Anterior cingulate cortex (tissue), 58 donors: ENCODE results near the gene SLC19A2.
"Not testable (repeated sequence)": the region's sequence is repeated elsewhere in the genome, so short reads cannot be mapped to it uniquely, and the experiment has no call there.

Experiments used
- DNase-seq, 58 donors: peaks; one replicate each; lab custom pipeline; 2025; lab: John Stamatoyannopoulos, UW

The SLC19A2 gene

GRCh38 chr1:169485431-169486280 is at the start of gene SLC19A2:
Gene SLC19A2, minus strand, starts transcription at chr1:169485944. Its CDS starts 178 bp downstream, at chr1:169485766.
- peak; percentile 90 to 100 (median 99) for DNase-seq

- no peak for DNase-seq
Measured at GRCh38 chr1:169534653-169535052, 48.9 kb upstream of the SLC19A2 start.

- DNase-seq, result not testable (repeated sequence)
Measured at GRCh38 chr1:169533528-169534190, 47.9 kb upstream of the SLC19A2 start.

- no peak for DNase-seq
Measured at GRCh38 chr1:169530448-169530847, 44.7 kb upstream of the SLC19A2 start.

- DNase-seq, result no peak
Measured at GRCh38 chr1:169529068-169529642, 43.4 kb upstream of the SLC19A2 start.

- no peak for DNase-seq
Measured at GRCh38 chr1:169528215-169529067, 42.7 kb upstream of the SLC19A2 start.

- DNase-seq, result no peak
Measured at GRCh38 chr1:169527451-169528214, 41.9 kb upstream of the SLC19A2 start.

GRCh38 chr1:169527001-169527400 is 41.3 kb upstream of the SLC19A2 start:
- DNase-seq, result no peak

GRCh38 chr1:169526120-169526832 is 40.5 kb upstream of the SLC19A2 start:
- DNase-seq, result no peak

GRCh38 chr1:169525391-169525790 is 39.6 kb upstream of the SLC19A2 start:
- no peak for DNase-seq

GRCh38 chr1:169523904-169524303 is 38.2 kb upstream of the SLC19A2 start:
- no peak for DNase-seq

- no peak for DNase-seq
Measured at GRCh38 chr1:169521226-169521625, 35.5 kb upstream of the SLC19A2 start.

- no peak for DNase-seq
Measured at GRCh38 chr1:169517558-169518186, 31.9 kb upstream of the SLC19A2 start.

GRCh38 chr1:169515641-169516040 is 29.9 kb upstream of the SLC19A2 start:
- no peak for DNase-seq

- DNase-seq, result no peak
Measured at GRCh38 chr1:169514566-169515270, 29.0 kb upstream of the SLC19A2 start.

- no peak for DNase-seq
Measured at GRCh38 chr1:169513208-169513607, 27.5 kb upstream of the SLC19A2 start.

GRCh38 chr1:169511316-169512005 is 25.7 kb upstream of the SLC19A2 start:
- no peak for DNase-seq
